ENCODE data around the gene TRMT2B. TPM values are rescaled to one million over a fixed set of nuclear protein-coding genes. Genes with fewer than 3 reads are reported as not detected.

Gene TRMT2B
- total and polyA plus RNA-seq, 4 donors: 3.3 to 11.2 (median 7.0) TPM

GRCh38 chrX:101051153-101051548, 760 bp downstream of the TRMT2B start (continued):
- TF ChIP-seq CTCF (IDR thresholded peaks at IDR 0.05; ENCODE audit: low read depth, low read length, missing input control) (no peak), SP1 (IDR thresholded peaks at IDR 0.05) (no peak), RAD21 (IDR thresholded peaks at IDR 0.05) (no peak), RXRA (IDR thresholded peaks at IDR 0.05) (no peak), JUND (IDR thresholded peaks at IDR 0.05) (no peak), GABPA (IDR thresholded peaks at IDR 0.05 in 1 of 2, conservative IDR thresholded peaks at IDR 0.05 in 1 of 2) (no peak), NR2F2 (IDR thresholded peaks at IDR 0.05) (no peak)

DNA sequence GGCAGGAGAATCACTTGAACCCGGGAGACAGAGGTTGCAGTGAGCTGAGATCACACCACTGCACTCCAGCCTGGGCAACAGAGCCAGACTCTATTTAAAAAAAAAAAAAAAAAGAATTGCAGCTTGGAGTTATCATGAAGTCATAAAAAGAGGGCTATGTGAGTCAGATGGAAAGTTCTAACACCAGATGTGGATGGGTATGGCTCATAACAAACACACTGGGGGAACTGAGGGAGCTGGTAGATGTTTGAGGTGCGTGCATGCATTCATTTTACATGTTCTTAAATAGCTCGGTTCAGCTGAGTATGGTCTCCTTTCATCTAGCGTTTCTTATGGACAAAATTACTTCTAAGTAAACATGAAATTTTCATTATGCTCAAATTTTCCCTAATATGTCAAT, 11.7 kb downstream of the TRMT2B start:
- Histone ChIP-seq H3K4me3 (ENCODE audit: low read depth in 1 of 3, low read length in 3 of 3) (no peak overlapping the region), H3K36me3 (ENCODE audit: control insufficient read depth in 4 of 4, insufficient read depth in 3 of 4, low read depth in 1 of 4, low read length in 3 of 4) (peaks cover 2 to 16% (median 13%) of the 10 kb centered on the region in 4 donors), H3K27me3 (ENCODE audit: control insufficient read depth in 4 of 4, insufficient read depth in 4 of 4, low read length in 3 of 4) (no peaks in the 10 kb centered on the region), H3K9ac (ENCODE audit: low read depth in 1 of 2, low read length in 2 of 2) (no peak overlapping the region), H3K9me3 (ENCODE audit: control insufficient read depth in 4 of 4, low read length in 3 of 4) (no peaks in the 10 kb centered on the region), H3K27ac (ENCODE audit: low read depth in 1 of 2, low read length in 2 of 2) (no peak overlapping the region), H3K4me1 (ENCODE audit: control insufficient read depth in 4 of 4, insufficient read depth in 4 of 4, low read length in 3 of 4) (no peaks in the 10 kb centered on the region)
- TF ChIP-seq HNF4A (conservative IDR thresholded peaks at IDR 0.05) (no peak), FOXA2 (IDR thresholded peaks at IDR 0.05) (no peak), ATF3 (IDR thresholded peaks at IDR 0.05) (no peak), NR2F2 (IDR thresholded peaks at IDR 0.05) (no peak)
- TF ChIP-seq, protein P1, sequence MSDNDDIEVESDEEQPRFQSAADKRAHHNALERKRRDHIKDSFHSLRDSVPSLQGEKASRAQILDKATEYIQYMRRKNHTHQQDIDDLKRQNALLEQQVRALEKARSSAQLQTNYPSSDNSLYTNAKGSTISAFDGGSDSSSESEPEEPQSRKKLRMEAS (IDR thresholded peaks at IDR 0.05): no peak
- DNase-seq (ENCODE audit: low spot score): no peak
- 74% methylated on average over 4 of the region's 4 CpGs for WGBS

DNA sequence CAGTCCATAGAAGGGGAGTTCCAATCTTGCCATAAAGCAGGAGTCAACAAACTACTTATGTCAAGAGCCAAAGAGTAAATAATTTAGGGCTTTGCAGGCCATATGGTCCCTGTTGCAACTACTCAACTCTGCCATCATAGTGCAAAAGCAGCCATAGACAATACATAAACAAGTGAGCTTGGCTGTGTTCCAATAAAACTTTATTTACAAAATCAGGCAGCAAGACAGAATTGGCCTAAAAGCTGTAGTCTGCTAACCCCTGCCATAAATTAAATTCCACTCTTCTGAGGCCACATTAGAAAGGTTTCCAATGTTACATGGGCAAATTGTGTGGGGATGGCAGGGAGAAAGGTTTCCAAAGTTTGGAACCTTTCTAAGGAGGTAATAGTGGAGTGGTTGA, 14.7 kb downstream of the TRMT2B start:
- no peak for DNase-seq (ENCODE audit: low spot score)
- H3K36me3 ChIP-seq (ENCODE audit: control insufficient read depth in 4 of 4, insufficient read depth in 3 of 4, low read depth in 1 of 4, low read length in 3 of 4): peaks cover 2 to 18% (median 15%) of the 10 kb centered on the region in 4 donors
- H3K9me3 ChIP-seq (ENCODE audit: control insufficient read depth in 4 of 4, low read length in 3 of 4): no peaks in the 10 kb centered on the region
- H3K4me1 ChIP-seq (ENCODE audit: control insufficient read depth in 4 of 4, insufficient read depth in 4 of 4, low read length in 3 of 4): no peaks in the 10 kb centered on the region
- no peak overlapping the region for H3K27ac ChIP-seq (ENCODE audit: low read depth in 1 of 2, low read length in 2 of 2)
- H3K4me3 ChIP-seq (ENCODE audit: low read depth in 1 of 3, low read length in 3 of 3): no peak overlapping the region
- TF ChIP-seq FOXA2 (IDR thresholded peaks at IDR 0.05): no peak
- TF ChIP-seq HNF4A (conservative IDR thresholded peaks at IDR 0.05): no peak
- TF ChIP-seq FOXA1 (IDR thresholded peaks at IDR 0.05): no peak
- TF ChIP-seq SP1 (IDR thresholded peaks at IDR 0.05): no peak
- no peaks in the 10 kb centered on the region for H3K27me3 ChIP-seq (ENCODE audit: control insufficient read depth in 4 of 4, insufficient read depth in 4 of 4, low read length in 3 of 4)
- H3K9ac ChIP-seq (ENCODE audit: low read depth in 1 of 2, low read length in 2 of 2): no peak overlapping the region

DNA sequence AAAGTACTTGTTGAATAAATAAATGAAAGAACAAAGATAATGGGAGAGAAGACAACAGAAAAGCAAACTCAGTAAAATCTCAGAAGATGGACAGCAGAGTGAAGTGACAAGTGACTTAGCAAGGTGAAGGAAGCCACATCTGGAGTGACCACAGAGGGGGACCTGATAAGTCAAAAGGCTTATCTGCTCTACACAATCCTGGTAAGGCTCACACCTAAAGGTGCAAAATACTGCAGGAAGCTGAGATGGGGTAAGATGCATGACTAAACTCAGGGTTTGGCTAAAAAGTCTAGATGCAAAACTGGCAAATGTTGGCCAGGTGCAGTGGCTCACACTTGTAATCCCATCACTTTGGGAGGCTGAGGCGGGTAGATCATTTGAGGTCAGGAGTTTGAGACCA, 22.2 kb downstream of the TRMT2B start:
- H3K36me3 ChIP-seq (ENCODE audit: control insufficient read depth in 4 of 4, insufficient read depth in 3 of 4, low read depth in 1 of 4, low read length in 3 of 4): peaks cover 0 to 6% (median 2%) of the 10 kb centered on the region in 4 donors
- no peak for DNase-seq (ENCODE audit: low spot score)
- H3K27ac ChIP-seq (ENCODE audit: low read depth in 1 of 2, low read length in 2 of 2): no peak overlapping the region
- H3K27me3 ChIP-seq (ENCODE audit: control insufficient read depth in 4 of 4, insufficient read depth in 4 of 4, low read length in 3 of 4): no peaks in the 10 kb centered on the region
- H3K4me3 ChIP-seq (ENCODE audit: low read depth in 1 of 3, low read length in 3 of 3): no peak overlapping the region
- H3K4me1 ChIP-seq (ENCODE audit: control insufficient read depth in 4 of 4, insufficient read depth in 4 of 4, low read length in 3 of 4): no peaks in the 10 kb centered on the region
- no peak overlapping the region for H3K9ac ChIP-seq (ENCODE audit: low read depth in 1 of 2, low read length in 2 of 2)
- H3K9me3 ChIP-seq (ENCODE audit: control insufficient read depth in 4 of 4, low read length in 3 of 4): no peaks in the 10 kb centered on the region
- TF ChIP-seq NR2F2 (IDR thresholded peaks at IDR 0.05) (no peak), YY1 (IDR thresholded peaks at IDR 0.05) (no peak), RXRA (IDR thresholded peaks at IDR 0.05) (no peak), SP1 (IDR thresholded peaks at IDR 0.05) (no peak)
- TF ChIP-seq, protein P1 (IDR thresholded peaks at IDR 0.05): no peak
- WGBS: 88% methylated on average over 1 of the region's 1 CpG
